Lower lobe of right lung (tissue), 2 donors: ENCODE results near the gene UVRAG. TPM values are rescaled to one million over a fixed set of nuclear protein-coding genes. Genes with fewer than 3 reads are reported as not detected.

Experiments
- ATAC-seq, 2 donors: fragments of 200-7000 bp; cut with Tn5 transposase; one replicate each; pipeline ENCODE4 v1.9.1; 2020 to 2022; ENCODE audit warnings: mild to moderate bottlenecking in 2 of 2, moderate library complexity in 2 of 2
- DNase-seq: peaks from one replicate; pipeline ENCODE4 v3.0.0-alpha.2; 2020
- H3K27ac ChIP-seq: fragments of 200-600 bp; one replicate; pipeline ENCODE4 v1.8.0; 2022
- H3K27me3 ChIP-seq: fragments of 200-600 bp; one replicate; pipeline ENCODE4 v1.8.0; 2022; ENCODE audit warnings: low read depth
- H3K36me3 ChIP-seq: fragments of 200-600 bp; one replicate; pipeline ENCODE4 v1.8.0; 2022; ENCODE audit warnings: mild to moderate bottlenecking
- H3K4me1 ChIP-seq: fragments of 200-600 bp; one replicate; pipeline ENCODE4 v1.8.0; 2022
- H3K4me3 ChIP-seq: fragments of 200-600 bp; one replicate; pipeline ENCODE4 v1.8.0; 2022; ENCODE audit warnings: mild to moderate bottlenecking
- H3K9me3 ChIP-seq: fragments of 200-600 bp; one replicate; pipeline ENCODE4 v1.8.0; 2022
- intact Hi-C: fragments of 100-400 bp; cut with DNase I; formaldehyde crosslinking; loops from one replicate; pipeline ENCODE4 v1.11.0; 2022
- total RNA-seq: library from RNA; stranded (reverse); fragmentation: NEBNext Ultra II Directional; extraction: Animal tissue kit (Norgen Biotek cat#: 25700); gene quantifications from one replicate; pipeline ENCODE4 v1.2.1, GENCODE V29; 2021
- TF ChIP-seq, protein P1 (sequence below): fragments of 200-600 bp; IDR thresholded peaks from one replicate; pipeline ENCODE4 v1.8.0; 2022; ENCODE audit warnings: antibody characterized with exemption, mild to moderate bottlenecking
- donor health status: DM: no; HTN: yes; CAD: no; lungs with severe emphysema.

Gene UVRAG
- total RNA-seq, 1 donor from 2014 or later = 36.0 TPM

GRCh38 chr11:75834728-75835127 is 19.7 kb downstream of the UVRAG start:
- Histone ChIP-seq H3K4me1 (peaks cover 5% of the 10 kb centered on the region), H3K9me3 (no peaks in the 10 kb centered on the region), H3K4me3 (no peak overlapping the region), H3K36me3 (no peaks in the 10 kb centered on the region), H3K27me3 (no peaks in the 10 kb centered on the region), H3K27ac (no peak overlapping the region)
- DNase-seq (no peak), ATAC-seq (no peak)
- TF ChIP-seq, protein P1, sequence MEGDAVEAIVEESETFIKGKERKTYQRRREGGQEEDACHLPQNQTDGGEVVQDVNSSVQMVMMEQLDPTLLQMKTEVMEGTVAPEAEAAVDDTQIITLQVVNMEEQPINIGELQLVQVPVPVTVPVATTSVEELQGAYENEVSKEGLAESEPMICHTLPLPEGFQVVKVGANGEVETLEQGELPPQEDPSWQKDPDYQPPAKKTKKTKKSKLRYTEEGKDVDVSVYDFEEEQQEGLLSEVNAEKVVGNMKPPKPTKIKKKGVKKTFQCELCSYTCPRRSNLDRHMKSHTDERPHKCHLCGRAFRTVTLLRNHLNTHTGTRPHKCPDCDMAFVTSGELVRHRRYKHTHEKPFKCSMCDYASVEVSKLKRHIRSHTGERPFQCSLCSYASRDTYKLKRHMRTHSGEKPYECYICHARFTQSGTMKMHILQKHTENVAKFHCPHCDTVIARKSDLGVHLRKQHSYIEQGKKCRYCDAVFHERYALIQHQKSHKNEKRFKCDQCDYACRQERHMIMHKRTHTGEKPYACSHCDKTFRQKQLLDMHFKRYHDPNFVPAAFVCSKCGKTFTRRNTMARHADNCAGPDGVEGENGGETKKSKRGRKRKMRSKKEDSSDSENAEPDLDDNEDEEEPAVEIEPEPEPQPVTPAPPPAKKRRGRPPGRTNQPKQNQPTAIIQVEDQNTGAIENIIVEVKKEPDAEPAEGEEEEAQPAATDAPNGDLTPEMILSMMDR = no peak
- intact Hi-C loops = no loop called here

GRCh38 chr11:75836417-75836816 is 21.4 kb downstream of the UVRAG start:
- H3K36me3 ChIP-seq = no peaks in the 10 kb centered on the region
- no peak overlapping the region for H3K4me3 ChIP-seq
- intact Hi-C loops = no loop called here
- TF ChIP-seq, protein P1 = no peak
- DNase-seq = no peak
- H3K27ac ChIP-seq = no peak overlapping the region
- no peaks in the 10 kb centered on the region for H3K9me3 ChIP-seq
- H3K4me1 ChIP-seq = peaks cover 20% of the 10 kb centered on the region
- H3K27me3 ChIP-seq = no peaks in the 10 kb centered on the region
- ATAC-seq = peak; percentile 57 to 64

DNA sequence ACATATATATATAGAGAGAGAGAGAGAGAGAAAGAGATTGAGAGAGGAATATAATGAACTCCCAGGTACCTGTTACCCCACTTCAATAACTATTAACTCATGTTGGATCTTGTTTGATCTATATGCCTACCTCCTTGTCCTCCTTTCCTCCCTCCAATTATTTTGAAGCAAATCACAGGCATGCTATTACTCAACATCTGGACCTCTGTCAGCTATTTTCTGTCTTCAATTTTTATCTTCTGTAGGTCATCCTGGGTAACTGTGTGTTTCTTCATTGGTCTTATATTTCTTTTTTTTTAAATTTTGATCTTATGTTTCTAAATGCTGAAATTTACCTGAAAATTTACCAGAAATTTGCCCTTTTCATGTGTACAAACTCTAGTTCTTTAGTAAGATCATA is 24.8 kb downstream of the UVRAG start:
- no peak overlapping the region for H3K4me3 ChIP-seq
- no peaks in the 10 kb centered on the region for H3K9me3 ChIP-seq
- no peaks in the 10 kb centered on the region for H3K36me3 ChIP-seq
- H3K27ac ChIP-seq = no peak overlapping the region
- TF ChIP-seq, protein P1 = no peak
- no peaks in the 10 kb centered on the region for H3K27me3 ChIP-seq
- DNase-seq (no peak), ATAC-seq (peak in 1 of 2 donors; percentile 19)
- H3K4me1 ChIP-seq = peaks cover 22% of the 10 kb centered on the region
- intact Hi-C loops = no loop called here

DNA sequence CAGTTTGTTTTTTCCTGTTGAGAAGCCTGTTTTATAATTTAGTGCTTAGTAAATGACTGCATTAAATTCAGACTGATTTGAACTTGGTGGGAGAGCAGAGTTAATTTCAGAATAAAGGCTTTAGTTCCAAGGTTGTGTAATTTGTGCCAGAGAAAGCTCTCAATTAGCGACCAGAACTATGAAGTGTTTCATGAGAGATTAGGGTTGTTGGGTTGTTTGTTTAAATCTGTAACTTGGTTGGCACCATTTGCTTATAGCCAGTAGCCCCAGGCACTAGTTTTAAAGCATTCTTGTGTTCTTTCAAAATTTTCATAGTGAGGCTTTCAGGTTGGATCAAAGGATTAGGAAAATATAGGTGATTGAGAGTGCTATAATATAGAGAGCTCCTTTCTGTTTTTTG is 25.5 kb downstream of the UVRAG start:
- DNase-seq = no peak
- Histone ChIP-seq H3K27ac (no peak overlapping the region), H3K4me3 (no peak overlapping the region), H3K4me1 (peaks cover 22% of the 10 kb centered on the region), H3K27me3 (no peaks in the 10 kb centered on the region), H3K36me3 (no peaks in the 10 kb centered on the region), H3K9me3 (no peaks in the 10 kb centered on the region)
- TF ChIP-seq, protein P1 = no peak
- peak in 1 of 2 donors; percentile 78 for ATAC-seq
- intact Hi-C loops = no loop called here

DNA sequence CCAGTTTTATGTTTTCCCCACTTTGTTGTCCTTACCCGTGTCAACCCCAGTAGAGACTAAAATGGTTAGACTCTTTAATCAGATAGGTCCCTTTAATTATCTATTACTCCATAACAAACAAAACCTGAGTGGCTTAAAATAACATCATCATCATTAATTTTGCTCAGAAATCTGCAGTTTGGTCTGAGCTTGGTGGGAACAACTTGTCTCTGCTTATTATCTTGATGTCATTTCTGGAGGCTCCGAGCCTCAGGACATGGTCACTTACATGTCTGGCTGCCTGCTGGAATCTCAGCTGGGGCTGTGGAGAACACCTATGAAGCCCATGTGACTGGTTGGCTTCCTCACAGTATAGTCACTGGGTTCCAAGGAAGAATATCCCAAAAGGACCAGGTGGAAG is 26.7 kb downstream of the UVRAG start:
- H3K4me3 ChIP-seq = no peak overlapping the region
- H3K27me3 ChIP-seq = no peaks in the 10 kb centered on the region
- no peaks in the 10 kb centered on the region for H3K36me3 ChIP-seq
- TF ChIP-seq, protein P1 = no peak
- ATAC-seq (no peak), DNase-seq (no peak)
- no peak overlapping the region for H3K27ac ChIP-seq
- H3K4me1 ChIP-seq = peaks cover 28% of the 10 kb centered on the region
- intact Hi-C loops = no loop called here
- H3K9me3 ChIP-seq = no peaks in the 10 kb centered on the region

DNA sequence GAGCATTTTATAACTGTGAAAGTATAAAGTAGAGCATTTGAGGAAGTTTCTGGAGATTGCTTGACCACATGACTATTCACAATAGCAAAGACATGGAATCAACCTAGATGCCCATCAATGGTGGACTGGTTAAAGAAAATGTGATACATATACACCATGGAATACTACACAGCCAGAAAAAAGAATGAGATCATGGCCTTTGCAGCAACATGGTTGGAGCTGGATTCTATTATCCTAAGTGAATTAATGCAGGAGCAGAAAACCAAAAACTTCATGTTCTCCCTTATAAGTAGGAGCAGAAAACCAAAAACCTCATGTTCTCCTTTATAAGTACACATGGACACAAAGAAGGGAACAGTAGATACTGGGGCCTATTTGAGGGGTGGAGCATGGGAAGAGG is 30.3 kb downstream of the UVRAG start:
- DNase-seq (no peak), ATAC-seq (no peak)
- H3K36me3 ChIP-seq = no peaks in the 10 kb centered on the region
- no peaks in the 10 kb centered on the region for H3K9me3 ChIP-seq
- intact Hi-C loops = no loop called here
- no peak overlapping the region for H3K27ac ChIP-seq
- H3K4me1 ChIP-seq = peaks cover 26% of the 10 kb centered on the region
- H3K4me3 ChIP-seq = no peak overlapping the region
- TF ChIP-seq, protein P1 = no peak
- no peaks in the 10 kb centered on the region for H3K27me3 ChIP-seq
